ENCODE data around the gene PSAT1. TPM values are rescaled to one million over a fixed set of nuclear protein-coding genes. Genes with fewer than 3 reads are reported as not detected.

Gene PSAT1
- total RNA-seq, 1 donor from 2014 or later: 92.5 TPM

DNA sequence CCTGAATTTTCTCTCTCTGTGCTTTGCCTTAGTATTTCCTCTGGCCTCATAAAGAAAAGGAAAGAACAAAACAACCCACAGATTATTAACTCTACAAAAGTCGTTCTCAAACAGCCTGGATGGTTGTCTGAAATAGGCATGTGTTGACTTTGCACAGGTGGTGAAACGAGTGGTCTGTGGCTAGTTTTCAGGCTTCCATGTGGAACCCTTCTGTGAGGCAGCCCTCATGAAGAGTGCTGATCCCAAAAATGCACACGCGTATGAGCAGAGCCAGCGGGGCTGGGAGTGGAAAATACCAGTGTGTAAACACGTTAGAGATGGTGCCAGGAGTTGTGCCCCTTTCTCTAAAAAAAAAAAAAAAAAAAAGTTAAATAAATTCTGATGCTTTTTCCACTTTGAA, 4.9 kb upstream of the PSAT1 start:
- ATAC-seq (no peak), DNase-seq (ENCODE audit: low spot score) (no peak)

DNA sequence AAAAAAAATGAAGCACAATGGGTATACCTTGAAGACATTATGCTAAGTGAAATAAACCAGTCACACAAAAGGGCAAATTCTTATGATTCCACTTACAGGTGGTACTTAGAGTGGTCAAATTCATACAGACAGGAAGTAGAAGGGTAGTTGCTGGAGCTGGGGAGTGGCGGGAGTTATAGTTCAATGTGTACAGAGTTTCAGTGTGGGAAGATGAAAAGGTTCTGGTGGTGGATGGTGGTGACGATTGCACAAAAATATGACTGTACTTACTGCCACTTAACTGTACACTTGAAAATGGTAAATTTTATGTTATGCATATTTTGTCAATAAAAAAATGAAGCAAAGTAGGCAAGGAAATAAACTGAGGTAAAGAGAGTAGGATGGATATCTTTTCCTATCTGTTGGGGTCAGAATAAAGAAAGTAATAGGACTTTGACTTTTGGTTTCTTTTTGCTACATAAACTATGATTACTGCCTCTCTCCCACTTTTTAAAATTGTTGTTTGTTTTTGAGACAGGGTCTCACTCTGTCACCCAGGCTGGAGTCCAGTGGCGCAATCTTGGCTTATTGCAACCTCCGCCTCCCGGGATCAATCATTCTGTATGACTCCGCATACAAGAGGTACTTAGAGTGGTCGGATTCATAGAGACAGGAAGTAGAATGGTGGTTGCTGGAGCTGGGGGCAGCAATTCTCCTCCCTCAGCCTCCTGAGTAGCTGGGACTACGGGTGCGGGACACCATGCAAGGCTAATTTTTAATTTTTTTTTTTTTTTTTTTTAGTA, 4.0 kb upstream of the PSAT1 start:
- DNase-seq (ENCODE audit: low spot score): no peak
- ATAC-seq: no peak

DNA sequence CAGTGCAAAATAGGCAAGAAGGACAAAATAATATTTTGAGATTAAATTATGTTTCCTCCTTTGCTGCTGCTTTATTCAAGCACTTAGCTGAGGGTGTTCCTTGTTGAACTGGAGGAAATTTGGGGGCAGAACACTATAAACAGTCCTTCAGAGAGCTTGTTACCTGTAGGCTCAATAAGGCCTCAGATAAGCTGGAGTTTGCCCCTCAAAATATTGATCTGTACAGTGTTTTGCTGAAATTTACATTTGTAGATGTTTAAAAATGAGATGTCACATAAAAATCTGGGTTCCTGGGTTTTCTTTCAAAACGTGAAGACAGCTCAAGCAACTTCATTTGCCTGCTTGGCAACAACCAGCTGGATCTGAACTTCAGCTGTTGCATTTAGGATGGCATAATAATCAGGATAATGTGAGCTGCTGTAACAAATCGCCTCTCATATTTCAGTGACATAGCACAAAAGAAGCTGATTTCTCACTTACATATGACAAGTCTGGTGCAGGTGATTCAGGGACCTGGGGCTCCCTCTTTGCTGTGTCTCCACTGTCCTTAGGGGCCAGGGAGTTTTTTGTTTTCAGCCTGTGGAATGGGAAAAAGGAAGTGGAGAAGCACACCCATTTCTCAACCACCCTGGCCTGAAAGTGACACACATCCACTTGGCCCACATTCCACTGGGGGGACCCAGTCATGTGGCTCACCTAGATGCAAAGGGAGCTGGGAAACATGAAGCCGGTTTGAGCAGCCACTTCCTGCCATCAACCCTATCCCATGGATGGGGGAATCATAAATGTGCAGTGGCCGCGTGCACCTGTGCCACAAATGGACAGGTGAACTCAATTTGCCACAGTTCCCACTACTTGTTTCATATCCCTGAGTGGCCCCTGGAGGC, 2.4 kb upstream of the PSAT1 start:
- DNase-seq (ENCODE audit: low spot score): no peak
- no peak for ATAC-seq

DNA sequence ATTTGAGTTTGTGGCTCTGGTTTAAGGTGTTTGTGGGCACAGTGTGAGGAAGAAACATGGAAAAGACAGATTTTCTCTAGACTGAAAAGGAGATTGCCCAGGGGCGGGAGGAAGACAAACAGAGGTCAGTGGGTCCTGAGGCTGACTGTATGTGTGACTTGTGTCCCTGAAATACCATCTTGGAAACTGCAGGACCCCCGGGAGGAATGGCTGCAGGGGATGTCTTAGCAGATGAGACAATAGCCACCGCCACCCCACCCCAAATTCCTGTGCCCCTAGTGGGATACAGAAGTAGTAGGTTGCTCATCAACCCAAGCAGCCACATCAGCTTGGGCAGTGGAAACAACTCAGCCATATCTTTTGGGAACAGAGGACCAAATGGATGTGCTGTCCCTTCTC, 1.7 kb upstream of the PSAT1 start:
- DNase-seq (ENCODE audit: low spot score) (peak; percentile 24), ATAC-seq (no peak)

DNA sequence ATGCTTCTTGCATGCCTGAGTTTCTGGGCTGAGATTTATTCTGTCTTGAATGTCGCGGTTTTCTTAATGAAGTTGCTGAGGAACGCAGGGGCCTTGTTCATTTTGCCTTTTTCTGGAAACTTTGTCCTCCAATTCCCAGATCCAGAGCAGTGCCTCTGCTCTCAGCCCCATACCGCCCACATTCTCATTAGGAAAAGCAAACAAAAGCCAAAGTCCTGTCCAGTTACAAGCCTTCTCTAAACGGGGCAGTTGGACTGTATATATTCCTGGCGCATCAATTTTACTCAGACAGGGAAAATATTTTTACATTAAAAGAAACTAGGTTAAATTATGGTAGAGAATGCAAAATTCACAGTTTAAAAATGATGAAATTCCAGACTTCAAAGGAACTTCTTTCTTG, 1.2 kb upstream of the PSAT1 start:
- ATAC-seq: peak; percentile 31

DNA sequence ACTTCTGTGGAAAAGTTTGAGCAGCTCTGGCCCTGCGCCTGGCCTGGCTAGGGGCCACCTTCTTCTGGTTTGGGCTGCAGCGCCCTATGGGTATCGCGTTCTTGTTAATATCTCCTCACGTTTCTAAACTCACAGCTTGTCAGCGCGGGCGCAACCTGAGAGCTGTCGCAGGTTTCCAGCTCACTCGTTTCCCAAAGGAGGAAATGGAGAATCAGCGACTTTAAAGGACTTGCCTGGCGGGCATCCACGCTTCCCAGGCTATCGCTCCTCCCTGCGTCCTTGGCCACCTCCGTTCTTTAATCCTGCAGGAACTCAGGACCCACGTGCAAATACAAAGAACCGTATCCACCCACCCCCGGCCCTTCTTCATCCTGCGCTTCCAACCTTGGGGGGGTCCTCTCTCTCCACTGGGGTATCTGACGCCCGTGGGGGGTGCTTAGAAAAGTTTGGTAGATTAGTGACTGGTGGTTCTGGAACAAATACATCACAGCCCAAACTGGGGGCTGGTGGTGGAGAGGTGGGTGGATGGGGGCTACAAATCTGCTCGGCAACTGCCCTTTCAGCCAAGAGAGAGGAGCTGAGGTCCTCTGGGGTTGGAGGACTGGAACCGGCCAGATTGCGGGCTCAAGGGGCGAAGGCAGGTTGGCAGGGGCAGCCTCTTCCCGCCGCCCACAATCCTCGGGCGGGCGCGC, 578 bp upstream of the PSAT1 start:
- DNase-seq (ENCODE audit: low spot score) (peak; percentile 79), ATAC-seq (peak; percentile 42)

More for the DNA sequence above, 1.2 kb upstream of the PSAT1 start:
- DNase-seq (ENCODE audit: low spot score): peak; percentile 46

DNA sequence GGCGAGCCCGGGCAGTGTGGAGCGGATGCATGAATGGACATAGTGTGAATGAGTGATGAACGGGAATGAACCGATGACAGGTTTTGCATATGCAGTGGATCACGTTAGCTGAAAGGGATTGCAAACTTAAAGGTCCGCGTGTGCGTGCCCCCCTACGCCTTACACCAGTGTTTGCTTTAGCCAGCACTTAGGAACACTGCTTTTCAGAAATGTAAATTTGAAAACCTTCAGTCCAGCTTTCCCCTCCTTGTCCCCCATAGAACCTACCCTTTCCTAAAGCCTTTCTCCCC, 692 bp downstream of the PSAT1 start:
- ATAC-seq (no peak), DNase-seq (ENCODE audit: low spot score) (no peak)

DNA sequence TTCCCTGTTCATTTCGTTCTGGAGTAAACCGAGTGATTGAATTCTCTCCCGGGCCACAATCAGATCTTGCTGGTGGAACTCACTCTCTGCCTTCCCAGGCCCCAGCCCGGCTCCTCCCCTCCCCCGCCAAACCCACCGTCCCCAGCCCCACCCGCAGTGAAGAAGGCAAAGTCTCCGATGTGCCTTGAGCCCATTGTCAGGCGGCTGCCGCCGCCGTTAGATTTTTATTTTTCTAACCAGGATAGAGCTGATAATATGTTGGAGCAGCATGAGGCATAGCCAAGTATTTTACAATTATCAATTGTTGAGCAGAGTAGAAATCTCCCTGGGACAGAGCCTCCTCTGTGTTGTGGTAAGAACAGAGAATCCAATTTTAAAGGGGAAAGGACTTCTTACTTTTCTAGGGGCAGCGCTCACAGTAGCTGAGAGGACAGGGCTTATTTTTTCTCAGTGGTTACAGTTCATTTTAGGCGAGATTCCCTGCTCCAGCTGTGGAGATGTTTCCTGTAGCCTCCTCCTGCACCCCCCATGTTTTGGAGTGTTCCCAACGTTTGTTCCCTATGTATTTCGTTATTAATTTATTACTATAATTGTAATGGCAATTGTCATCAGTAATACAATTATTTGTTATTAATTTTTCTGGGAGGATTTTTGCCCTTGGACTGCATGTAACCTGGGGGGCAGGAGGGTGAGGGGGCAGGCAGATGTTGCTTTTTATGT, 1.3 kb downstream of the PSAT1 start:
- DNase-seq (ENCODE audit: low spot score): peak; percentile 45
- peak; percentile 4 for ATAC-seq

GRCh38 chr9:78300209-78300608, 3.3 kb downstream of the PSAT1 start:
- ATAC-seq: no peak
- DNase-seq (ENCODE audit: low spot score): peak; percentile 51

- DNase-seq (ENCODE audit: low spot score) (no peak), ATAC-seq (no peak)
Measured at GRCh38 chr9:78301466-78301865, 4.5 kb downstream of the PSAT1 start.

DNA sequence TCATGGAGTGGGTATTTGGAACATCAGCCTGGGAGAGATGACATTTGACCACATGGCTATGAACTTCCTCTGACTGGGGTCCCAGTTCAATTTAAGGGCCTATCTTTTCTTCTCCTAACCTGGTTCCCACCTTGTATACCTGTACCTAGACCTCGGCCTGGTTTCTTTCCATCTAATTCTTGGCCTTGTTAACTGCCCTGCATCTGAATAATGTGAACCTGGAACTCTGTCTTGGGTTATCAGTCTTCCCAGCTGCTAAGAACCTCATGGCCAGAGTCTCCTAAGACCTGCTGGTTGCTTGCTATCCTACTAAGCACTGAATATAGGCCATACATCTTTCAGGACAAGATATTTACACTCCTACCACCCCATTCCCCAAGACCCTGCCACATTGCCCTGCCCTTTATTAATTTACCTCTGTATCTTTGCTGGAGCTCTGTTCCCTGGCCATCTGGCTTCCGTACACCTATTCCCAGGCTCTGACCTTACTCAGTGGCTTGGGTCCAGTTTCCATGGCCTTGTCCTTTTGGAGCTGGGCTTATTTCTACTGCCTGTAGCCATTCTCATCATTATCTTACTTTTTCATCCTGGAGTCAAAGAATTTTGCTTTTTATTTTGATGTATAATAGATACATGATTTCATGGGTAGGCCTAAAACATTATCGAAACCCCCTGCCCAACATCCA, 6.6 kb downstream of the PSAT1 start:
- ATAC-seq (peak; percentile 74), DNase-seq (ENCODE audit: low spot score) (peak; percentile 79)

GRCh38 chr9:78304357-78304756, 7.4 kb downstream of the PSAT1 start:
- DNase-seq (ENCODE audit: low spot score) (no peak), ATAC-seq (peak; percentile 59)

DNA sequence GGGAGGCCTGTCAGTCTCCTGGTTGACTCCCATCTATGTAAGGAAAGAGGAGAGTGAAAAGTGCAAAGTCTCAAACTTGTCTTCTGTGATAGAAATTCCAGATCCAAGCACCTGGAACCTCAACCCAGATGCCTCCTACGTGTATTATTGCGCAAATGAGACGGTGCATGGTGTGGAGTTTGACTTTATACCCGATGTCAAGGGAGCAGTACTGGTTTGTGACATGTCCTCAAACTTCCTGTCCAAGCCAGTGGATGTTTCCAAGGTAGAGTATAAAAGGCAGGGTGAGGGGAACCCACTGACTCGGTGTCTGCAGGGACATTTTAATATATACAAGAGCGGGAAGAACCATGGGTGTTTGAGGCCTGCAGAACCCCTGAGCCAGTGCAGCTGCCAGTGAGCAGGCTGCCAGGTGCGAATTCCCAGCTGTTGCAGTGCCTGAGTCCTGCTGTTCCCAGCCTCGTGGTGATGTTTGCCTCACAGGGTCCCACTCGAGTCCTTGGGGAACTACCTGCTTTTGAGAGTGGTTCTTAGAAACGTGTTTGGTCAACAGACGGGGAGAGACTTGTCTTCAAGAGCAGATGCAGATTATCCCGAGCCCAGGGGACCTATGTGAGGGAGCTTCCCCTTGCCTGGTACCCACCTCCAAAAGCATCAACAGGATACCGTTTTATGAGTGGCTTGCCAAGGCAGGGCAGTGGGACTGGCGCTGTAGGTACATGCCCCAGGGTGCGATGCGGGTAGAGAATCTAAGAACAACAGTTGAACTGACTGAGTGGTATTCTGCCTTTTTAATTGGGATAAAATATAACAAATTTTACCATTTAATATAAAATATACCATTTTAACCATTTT, 9.5 kb downstream of the PSAT1 start:
- peak; percentile 58 for ATAC-seq
- DNase-seq (ENCODE audit: low spot score): peak; percentile 58

GRCh38 chr9:78307360-78307759, 10.4 kb downstream of the PSAT1 start:
- DNase-seq (ENCODE audit: low spot score): no peak
- ATAC-seq: no peak

DNA sequence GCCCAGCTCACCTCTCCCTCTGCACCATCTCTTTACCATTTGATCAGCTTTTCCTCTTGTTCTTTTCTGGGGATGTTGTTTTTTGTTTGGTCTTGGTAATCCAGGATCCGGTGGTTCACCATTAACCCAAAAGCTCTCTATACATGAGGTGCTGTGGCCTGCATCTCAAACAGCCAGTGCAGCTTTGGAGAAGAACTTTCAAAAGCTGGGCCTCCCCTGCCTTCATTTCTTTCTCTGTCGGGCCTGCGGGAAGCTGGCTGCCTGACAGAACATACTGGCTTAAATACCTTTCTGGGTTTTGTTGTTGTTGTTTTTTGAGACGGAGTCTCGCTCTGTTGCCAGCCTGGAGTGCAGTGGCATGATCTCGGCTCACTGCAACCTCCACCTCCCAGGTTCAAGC, 12.1 kb downstream of the PSAT1 start:
- ATAC-seq: no peak
- DNase-seq (ENCODE audit: low spot score): no peak

- ATAC-seq: no peak
Measured at GRCh38 chr9:78311075-78311474, 14.2 kb downstream of the PSAT1 start.

DNA sequence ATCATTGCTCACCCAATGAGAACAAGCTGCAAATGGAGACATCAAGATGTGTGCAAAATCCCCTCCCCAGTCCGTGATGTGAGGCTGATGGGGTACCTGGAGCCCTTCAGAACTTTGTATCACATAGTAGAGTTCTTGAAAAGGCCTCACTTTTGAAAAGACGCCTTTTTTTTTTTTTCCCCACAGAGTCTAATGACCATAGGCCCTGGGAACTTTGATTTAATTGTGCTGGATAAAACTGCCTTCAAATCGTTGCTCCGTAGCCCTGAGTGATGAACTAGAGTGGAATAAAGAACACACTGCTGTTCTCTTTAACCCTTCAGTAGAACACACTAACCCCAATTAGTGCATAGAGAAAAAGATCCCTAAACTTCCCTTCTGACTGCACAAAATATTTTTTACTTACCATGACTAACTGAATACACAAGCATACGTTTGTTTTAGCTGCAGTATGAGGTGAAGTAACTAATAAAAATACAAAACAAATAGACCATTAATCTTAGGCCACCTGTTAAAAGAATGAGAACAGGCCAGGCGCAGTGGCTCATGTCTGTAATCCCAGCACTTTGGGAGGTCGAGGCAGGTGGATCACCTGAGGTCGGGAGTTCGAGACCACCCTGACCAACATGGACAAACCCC, 15.1 kb downstream of the PSAT1 start:
- no peak for DNase-seq (ENCODE audit: low spot score)
- ATAC-seq: no peak

More at GRCh38 chr9:78311075-78311474, 14.2 kb downstream of the PSAT1 start:
- DNase-seq (ENCODE audit: low spot score): no peak

DNA sequence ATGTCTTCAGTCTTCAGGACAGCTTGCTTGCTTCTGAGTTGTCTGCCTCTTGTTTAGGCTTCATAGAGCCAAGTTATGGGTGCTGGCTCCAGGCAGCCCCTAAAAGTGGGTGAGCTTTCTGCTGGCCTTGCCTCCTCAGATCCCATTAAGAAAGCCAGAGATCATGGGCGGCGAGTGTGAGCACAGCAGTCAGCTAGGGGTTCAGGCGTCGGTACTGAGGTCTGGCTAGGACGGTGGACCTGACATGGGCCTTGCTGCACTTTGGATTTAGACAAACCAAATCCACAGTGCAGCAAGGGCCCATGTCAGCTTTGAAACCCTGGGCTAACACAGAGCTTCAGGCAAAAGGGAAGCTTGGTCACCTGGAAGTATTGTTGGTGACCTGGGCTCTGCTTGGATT, 17.6 kb downstream of the PSAT1 start:
- ATAC-seq: peak; percentile 9
- no peak for DNase-seq (ENCODE audit: low spot score)

Data from left lobe of liver (tissue), 2 donors.